Measurements from ENCODE around the gene STAG1. TPM values are rescaled to one million over a fixed set of nuclear protein-coding genes. Genes with fewer than 3 reads are reported as not detected.
"Not testable (repeated sequence)": the region's sequence is repeated elsewhere in the genome, so short reads cannot be mapped to it uniquely, and the experiment has no call there.

The STAG1 gene
- total and polyA plus RNA-seq, 4 donors: 4.6 to 28.0 (median 16.6) TPM

DNA sequence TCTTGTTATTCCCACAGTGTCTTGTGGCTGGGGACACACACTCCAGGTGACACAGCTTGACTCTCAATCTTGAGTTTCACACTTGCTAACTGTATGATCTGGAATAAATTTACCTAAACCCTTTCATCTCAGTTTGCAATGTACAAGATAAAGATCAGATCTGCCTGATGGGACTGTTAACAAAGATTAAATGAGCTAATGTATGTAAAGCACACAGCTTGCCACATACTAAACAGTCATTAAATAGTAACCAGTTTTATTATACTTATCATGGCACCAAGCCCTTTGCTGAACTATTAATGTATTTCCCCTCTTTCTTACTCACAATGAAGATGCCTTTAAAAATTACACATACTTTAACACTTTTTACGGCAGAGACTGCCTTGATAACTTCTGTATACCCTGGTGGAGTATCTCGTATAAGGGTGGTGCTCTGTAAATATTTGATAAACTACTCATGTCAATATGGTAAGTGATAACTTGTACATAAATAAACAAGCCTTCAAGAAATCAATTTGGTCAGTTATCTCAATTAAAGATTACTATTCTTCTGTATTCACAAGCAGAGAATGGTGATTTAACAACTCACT, 184.5 kb downstream of the STAG1 start:
- H3K27me3 ChIP-seq (ENCODE audit: control insufficient read depth in 4 of 4, insufficient read depth in 4 of 4, low read length in 3 of 4): no peaks in the 10 kb centered on the region
- H3K4me3 ChIP-seq (ENCODE audit: low read depth in 1 of 3, low read length in 3 of 3): no peak overlapping the region
- no peak overlapping the region for H3K27ac ChIP-seq (ENCODE audit: low read depth in 1 of 2, low read length in 2 of 2)
- no peaks in the 10 kb centered on the region for H3K36me3 ChIP-seq (ENCODE audit: control insufficient read depth in 4 of 4, insufficient read depth in 3 of 4, low read depth in 1 of 4, low read length in 3 of 4)
- no peak for TF ChIP-seq JUND (IDR thresholded peaks at IDR 0.05)
- TF ChIP-seq FOXA2 (IDR thresholded peaks at IDR 0.05): no peak
- TF ChIP-seq NR2F2 (IDR thresholded peaks at IDR 0.05): no peak
- TF ChIP-seq, protein P1, sequence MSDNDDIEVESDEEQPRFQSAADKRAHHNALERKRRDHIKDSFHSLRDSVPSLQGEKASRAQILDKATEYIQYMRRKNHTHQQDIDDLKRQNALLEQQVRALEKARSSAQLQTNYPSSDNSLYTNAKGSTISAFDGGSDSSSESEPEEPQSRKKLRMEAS (IDR thresholded peaks at IDR 0.05): no peak
- TF ChIP-seq EGR1 (IDR thresholded peaks at IDR 0.05; ENCODE audit: low read depth in 2 of 2): no peak
- TF ChIP-seq RAD21 (IDR thresholded peaks at IDR 0.05): no peak
- no peak for TF ChIP-seq GABPA (IDR thresholded peaks at IDR 0.05 in 1 of 2, conservative IDR thresholded peaks at IDR 0.05 in 1 of 2)
- no peak for TF ChIP-seq HNF4A (conservative IDR thresholded peaks at IDR 0.05)
- TF ChIP-seq TAF1 (conservative IDR thresholded peaks at IDR 0.05): no peak
- TF ChIP-seq HNF4G (IDR thresholded peaks at IDR 0.05): no peak
- TF ChIP-seq, protein P2, sequence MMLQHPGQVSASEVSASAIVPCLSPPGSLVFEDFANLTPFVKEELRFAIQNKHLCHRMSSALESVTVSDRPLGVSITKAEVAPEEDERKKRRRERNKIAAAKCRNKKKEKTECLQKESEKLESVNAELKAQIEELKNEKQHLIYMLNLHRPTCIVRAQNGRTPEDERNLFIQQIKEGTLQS (IDR thresholded peaks at IDR 0.05): no peak
- TF ChIP-seq RXRA (IDR thresholded peaks at IDR 0.05): no peak
- TF ChIP-seq, protein P3, sequence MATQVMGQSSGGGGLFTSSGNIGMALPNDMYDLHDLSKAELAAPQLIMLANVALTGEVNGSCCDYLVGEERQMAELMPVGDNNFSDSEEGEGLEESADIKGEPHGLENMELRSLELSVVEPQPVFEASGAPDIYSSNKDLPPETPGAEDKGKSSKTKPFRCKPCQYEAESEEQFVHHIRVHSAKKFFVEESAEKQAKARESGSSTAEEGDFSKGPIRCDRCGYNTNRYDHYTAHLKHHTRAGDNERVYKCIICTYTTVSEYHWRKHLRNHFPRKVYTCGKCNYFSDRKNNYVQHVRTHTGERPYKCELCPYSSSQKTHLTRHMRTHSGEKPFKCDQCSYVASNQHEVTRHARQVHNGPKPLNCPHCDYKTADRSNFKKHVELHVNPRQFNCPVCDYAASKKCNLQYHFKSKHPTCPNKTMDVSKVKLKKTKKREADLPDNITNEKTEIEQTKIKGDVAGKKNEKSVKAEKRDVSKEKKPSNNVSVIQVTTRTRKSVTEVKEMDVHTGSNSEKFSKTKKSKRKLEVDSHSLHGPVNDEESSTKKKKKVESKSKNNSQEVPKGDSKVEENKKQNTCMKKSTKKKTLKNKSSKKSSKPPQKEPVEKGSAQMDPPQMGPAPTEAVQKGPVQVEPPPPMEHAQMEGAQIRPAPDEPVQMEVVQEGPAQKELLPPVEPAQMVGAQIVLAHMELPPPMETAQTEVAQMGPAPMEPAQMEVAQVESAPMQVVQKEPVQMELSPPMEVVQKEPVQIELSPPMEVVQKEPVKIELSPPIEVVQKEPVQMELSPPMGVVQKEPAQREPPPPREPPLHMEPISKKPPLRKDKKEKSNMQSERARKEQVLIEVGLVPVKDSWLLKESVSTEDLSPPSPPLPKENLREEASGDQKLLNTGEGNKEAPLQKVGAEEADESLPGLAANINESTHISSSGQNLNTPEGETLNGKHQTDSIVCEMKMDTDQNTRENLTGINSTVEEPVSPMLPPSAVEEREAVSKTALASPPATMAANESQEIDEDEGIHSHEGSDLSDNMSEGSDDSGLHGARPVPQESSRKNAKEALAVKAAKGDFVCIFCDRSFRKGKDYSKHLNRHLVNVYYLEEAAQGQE (IDR thresholded peaks at IDR 0.05): no peak
- TF ChIP-seq, protein P4, sequence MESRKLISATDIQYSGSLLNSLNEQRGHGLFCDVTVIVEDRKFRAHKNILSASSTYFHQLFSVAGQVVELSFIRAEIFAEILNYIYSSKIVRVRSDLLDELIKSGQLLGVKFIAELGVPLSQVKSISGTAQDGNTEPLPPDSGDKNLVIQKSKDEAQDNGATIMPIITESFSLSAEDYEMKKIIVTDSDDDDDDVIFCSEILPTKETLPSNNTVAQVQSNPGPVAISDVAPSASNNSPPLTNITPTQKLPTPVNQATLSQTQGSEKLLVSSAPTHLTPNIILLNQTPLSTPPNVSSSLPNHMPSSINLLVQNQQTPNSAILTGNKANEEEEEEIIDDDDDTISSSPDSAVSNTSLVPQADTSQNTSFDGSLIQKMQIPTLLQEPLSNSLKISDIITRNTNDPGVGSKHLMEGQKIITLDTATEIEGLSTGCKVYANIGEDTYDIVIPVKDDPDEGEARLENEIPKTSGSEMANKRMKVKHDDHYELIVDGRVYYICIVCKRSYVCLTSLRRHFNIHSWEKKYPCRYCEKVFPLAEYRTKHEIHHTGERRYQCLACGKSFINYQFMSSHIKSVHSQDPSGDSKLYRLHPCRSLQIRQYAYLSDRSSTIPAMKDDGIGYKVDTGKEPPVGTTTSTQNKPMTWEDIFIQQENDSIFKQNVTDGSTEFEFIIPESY (IDR thresholded peaks at IDR 0.05): no peak
- TF ChIP-seq YY1 (IDR thresholded peaks at IDR 0.05): no peak
- TF ChIP-seq, protein P5, sequence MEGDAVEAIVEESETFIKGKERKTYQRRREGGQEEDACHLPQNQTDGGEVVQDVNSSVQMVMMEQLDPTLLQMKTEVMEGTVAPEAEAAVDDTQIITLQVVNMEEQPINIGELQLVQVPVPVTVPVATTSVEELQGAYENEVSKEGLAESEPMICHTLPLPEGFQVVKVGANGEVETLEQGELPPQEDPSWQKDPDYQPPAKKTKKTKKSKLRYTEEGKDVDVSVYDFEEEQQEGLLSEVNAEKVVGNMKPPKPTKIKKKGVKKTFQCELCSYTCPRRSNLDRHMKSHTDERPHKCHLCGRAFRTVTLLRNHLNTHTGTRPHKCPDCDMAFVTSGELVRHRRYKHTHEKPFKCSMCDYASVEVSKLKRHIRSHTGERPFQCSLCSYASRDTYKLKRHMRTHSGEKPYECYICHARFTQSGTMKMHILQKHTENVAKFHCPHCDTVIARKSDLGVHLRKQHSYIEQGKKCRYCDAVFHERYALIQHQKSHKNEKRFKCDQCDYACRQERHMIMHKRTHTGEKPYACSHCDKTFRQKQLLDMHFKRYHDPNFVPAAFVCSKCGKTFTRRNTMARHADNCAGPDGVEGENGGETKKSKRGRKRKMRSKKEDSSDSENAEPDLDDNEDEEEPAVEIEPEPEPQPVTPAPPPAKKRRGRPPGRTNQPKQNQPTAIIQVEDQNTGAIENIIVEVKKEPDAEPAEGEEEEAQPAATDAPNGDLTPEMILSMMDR (IDR thresholded peaks at IDR 0.05; ENCODE audit: low read depth, low read length, missing input control): no peak
- no peak for TF ChIP-seq FOXA1 (IDR thresholded peaks at IDR 0.05)
- no peak overlapping the region for H3K9ac ChIP-seq (ENCODE audit: low read depth in 1 of 2, low read length in 2 of 2)
- no peak for DNase-seq (ENCODE audit: low spot score)
- 34% methylated on average over 2 of the region's 2 CpGs for WGBS
- H3K4me1 ChIP-seq (ENCODE audit: control insufficient read depth in 4 of 4, insufficient read depth in 4 of 4, low read length in 3 of 4): no peaks in the 10 kb centered on the region
- no peaks in the 10 kb centered on the region for H3K9me3 ChIP-seq (ENCODE audit: control insufficient read depth in 4 of 4, low read length in 3 of 4)

DNA sequence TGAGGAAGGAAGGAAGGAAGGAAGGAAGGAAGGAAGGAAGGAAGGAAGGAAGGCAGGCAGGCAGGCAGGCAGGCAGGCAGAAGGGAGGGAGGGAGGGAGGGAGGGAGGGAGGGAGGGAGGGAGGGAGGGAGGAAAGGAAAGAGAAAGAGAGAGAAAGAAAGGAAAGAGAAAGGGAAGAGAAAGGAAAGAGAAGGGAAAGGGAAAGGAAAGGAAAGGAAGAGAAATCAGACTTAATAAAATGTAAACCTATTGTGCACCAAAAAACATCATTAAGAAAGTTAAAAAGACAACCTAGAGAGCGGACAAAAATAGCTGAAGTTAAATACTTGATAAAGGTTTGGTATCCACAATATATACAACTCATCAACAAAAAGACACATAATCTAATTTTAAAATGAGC, 187.2 kb downstream of the STAG1 start:
- DNase-seq (ENCODE audit: low spot score); H3K9ac ChIP-seq (ENCODE audit: low read depth in 1 of 2, low read length in 2 of 2); H3K36me3 ChIP-seq (ENCODE audit: control insufficient read depth in 4 of 4, insufficient read depth in 3 of 4, low read depth in 1 of 4, low read length in 3 of 4); H3K9me3 ChIP-seq (ENCODE audit: control insufficient read depth in 4 of 4, low read length in 3 of 4); H3K27ac ChIP-seq (ENCODE audit: low read depth in 1 of 2, low read length in 2 of 2); H3K4me1 ChIP-seq (ENCODE audit: control insufficient read depth in 4 of 4, insufficient read depth in 4 of 4, low read length in 3 of 4); H3K4me3 ChIP-seq (ENCODE audit: low read depth in 1 of 3, low read length in 3 of 3); H3K27me3 ChIP-seq (ENCODE audit: control insufficient read depth in 4 of 4, insufficient read depth in 4 of 4, low read length in 3 of 4): not testable (repeated sequence)
- 100% methylated on average over 1 of the region's 1 CpG for WGBS
